HG02970 (cell line): ENCODE data around the gene ST6GALNAC4.
"Not testable (repeated sequence)": the region's sequence is repeated elsewhere in the genome, so short reads cannot be mapped to it uniquely, and the experiment has no call there.

Source experiments
- ATAC-seq: cut with Tn5 transposase; IDR thresholded peaks from one replicate; pipeline ENCODE4 v1.9.1; 2021; ENCODE audit warnings: mild to moderate bottlenecking, moderate library complexity, moderate number of reproducible peaks; ENCODE audit not compliant: unreplicated experiment, low FRiP score

Gene ST6GALNAC4

GRCh38 chr9:127874301-127875221 lies 42.3 kb downstream of the ST6GALNAC4 start:
- ATAC-seq = no peak

DNA sequence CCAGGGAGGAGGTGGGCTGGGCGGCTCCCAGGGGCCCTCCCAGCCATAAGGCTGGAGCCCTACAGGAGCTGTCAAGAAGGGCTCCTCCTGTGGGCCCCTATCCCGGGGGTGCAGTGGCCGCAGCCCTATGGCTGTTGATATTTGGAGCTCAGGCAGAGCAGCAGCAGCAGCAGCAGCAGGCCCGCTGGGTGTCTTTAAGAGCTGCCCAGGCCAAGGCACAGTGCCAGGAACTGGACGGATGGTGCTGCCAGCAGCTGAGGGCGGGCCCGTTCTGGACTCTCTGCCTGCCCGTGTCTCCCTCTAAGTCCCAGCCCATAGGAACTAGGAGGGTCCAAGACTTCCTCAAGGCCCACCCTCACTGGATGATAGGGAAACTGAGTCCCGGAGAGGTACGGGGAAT lies 43.0 kb downstream of the ST6GALNAC4 start:
- ATAC-seq = no peak

DNA sequence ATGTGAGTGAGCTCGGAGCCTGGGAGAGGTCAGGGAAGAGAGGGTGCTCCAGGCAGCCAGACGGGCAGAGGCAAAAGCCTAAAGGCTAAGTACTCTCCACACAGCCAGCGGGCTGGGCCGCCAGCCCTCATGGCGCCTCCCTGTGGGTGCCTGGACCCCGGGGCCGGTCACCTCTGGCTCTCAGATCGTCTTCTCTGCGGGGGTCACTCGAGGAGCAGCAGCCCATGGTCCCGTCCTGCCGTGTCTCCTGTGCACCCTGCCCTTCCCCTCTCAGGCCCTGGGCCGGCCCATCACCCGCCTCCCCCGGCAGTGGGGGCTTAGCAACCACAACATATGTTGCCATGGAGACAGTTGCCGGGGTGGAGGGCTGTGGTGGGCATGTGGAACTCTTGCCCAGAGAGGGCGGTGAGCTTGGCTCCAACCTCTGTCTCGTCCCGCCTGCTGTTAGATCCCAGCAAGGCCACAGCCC lies 43.6 kb downstream of the ST6GALNAC4 start:
- ATAC-seq = no peak

DNA sequence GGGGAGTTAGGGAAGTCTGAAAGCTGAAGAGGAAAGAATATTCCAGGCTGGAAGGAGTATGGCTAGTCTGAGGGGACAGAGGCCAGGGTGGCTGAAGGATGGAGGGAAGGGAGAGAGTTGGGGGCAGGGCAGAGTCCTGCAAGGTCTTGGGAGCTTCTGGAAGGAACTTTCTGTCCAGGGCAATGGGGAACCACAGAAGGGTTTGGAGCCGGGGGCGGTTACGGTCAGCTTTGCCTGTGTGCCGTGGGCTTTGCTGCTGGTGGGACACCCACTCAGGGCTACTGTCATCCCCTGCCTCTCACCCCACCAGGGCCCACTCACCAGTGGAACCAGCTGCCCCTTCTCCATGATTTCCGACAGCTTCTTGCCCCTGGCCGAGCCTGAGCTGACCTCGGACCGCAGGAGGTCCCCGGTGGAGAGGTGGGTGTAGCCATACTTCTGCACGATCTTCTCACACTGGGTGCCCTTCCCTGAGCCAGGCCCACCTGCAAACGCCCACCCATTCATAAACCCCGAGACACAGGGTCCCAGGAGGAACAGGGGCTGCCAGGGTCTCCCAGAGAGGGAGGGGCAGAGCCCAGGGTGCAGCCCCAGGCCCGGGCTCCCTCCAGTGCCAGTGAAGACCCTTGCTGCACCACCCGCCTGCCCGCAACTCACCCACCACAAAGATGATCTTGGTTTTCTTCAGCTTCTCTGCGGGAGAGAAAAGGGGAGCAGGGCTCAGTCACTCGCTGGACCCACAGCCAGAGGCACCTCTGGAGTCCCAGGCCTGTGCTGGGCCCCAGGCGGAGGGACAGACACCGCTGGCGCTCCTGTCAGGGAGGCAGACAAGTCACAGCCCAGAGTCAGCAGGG lies 44.2 kb downstream of the ST6GALNAC4 start:
- no peak for ATAC-seq

GRCh38 chr9:127871531-127871930 lies 45.3 kb downstream of the ST6GALNAC4 start:
- ATAC-seq = no peak

GRCh38 chr9:127870887-127871286 lies 46.0 kb downstream of the ST6GALNAC4 start:
- no peak for ATAC-seq

DNA sequence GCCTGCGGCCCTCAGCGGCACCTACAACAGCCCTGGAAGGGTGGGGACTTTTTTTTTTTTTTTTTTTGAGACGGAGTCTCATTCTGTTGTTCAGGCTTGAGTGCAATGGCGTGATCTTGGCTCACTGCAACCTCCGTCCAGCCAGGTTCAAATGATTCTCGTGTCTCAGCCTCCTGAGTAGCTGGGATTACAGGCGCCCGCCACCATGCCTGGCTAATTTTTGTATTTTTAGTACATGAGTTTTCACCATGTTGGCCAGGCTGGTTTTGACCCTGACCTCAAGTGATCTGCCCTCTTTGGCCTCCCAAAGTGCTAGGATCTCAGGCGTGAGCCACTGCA lies 46.7 kb downstream of the ST6GALNAC4 start:
- ATAC-seq = not testable (repeated sequence)

DNA sequence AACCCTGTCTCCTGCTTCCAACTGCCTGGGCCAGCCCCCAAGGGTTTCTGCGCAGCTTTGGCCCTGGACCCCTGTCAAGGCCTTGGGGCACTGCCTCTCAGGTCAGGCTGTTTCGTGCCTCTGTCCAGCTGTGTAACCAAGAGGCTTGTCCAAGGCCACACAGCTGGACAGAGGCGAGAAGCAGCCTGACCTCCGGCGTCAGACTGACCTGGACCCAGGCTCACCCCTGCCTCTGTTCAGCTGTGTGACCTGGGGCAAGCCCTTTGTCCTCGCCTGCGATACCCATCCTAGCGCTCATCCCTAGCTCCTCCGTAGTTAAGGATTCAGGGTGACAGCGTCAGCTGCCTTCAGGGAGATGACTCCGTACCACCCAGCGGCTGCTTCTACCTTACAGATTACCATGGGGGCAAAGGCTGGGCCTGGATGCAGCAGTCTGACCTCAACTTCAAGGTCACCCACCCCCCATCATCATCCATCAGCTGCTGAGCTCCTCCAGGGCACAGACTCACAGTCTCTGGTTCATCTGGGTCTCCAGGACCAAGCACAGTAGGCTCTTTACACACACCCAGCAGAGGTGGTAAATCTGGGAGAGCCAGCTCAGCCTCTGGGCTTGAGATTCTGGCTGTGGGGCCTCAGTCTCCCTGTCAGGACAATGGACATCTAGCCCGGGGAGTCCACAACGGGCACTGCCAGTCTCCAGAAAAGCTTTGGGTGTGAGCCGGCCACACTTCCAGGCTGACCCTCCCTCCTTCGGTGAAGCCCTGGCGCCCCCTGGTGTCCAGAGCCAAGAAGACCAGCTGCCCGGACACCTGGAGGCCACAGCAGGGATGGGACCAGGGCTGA lies 47.3 kb downstream of the ST6GALNAC4 start:
- ATAC-seq = no peak

GRCh38 chr9:127868278-127868902 lies 48.5 kb downstream of the ST6GALNAC4 start:
- no peak for ATAC-seq

DNA sequence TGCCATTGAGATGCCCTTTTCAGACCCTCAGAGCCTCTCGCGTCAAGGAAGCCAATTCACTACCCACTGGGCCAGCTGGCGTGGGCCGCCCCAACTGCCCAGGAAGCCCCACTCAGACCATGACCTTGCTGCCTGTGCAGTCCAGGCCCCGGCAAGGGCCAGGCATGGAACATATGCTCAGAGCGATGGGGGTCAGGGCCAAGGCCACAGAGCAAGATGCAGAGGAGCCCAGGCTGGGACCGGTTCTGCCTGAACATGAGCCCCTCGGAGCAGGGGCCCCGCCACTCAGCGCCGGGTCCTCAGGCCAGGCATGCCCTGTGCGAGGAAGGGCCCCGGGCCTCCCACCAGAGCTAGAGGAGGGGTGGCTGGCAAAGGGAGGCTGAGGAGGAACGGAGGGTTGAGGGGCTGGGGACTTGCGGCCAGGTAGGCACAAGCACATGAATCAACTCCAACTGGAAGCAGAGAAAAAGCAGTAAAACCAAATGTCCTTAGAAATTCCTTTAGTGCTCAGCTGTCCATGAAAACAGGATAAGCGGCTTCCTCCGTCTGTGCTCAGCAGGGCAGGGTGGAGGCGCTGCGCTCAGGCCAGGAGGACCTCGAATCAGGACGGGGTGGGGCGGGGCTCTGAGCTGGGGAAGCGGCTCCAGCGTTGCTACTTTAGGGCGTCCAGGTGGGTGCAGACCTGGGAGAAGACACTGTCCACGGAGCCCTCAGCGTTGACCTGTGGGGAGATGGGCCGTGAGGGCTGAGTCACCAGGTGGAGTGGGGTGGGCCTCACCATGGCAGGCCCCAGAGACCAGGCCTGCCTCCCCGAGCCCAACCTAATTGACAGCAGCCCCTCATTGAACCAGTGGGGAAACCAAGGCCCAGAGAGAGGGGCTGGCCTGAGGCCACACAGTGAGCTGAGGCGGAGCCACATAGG lies 49.2 kb downstream of the ST6GALNAC4 start:
- no peak for ATAC-seq

- no peak for ATAC-seq
These were observed 50.3 kb downstream of the ST6GALNAC4 start for GRCh38 chr9:127866535-127866934.

GRCh38 chr9:127865645-127866464 lies 51.0 kb downstream of the ST6GALNAC4 start:
- ATAC-seq = no peak

DNA sequence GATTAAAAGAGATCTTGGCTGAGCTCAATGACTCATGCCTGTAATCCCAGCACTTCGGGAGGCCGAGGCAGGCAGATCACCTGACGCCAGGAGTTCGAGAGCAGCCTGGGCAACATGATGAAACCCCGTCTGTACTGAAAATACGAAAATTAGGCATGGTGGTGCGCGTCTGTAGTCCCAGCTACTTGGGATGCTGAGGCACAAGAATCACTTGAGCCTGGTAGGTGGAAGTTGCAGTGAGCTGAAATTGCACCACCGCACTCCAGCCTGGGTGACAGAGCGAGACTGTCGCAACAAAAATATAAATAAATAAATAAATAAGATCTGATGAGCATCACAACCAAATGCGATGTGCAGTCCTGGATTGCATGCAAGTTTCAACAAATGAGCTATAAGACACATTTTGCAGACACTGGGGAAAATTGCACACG lies 53.6 kb downstream of the ST6GALNAC4 start:
- no peak for ATAC-seq

- no peak for ATAC-seq
These were observed 54.5 kb downstream of the ST6GALNAC4 start for GRCh38 chr9:127862075-127863011.

DNA sequence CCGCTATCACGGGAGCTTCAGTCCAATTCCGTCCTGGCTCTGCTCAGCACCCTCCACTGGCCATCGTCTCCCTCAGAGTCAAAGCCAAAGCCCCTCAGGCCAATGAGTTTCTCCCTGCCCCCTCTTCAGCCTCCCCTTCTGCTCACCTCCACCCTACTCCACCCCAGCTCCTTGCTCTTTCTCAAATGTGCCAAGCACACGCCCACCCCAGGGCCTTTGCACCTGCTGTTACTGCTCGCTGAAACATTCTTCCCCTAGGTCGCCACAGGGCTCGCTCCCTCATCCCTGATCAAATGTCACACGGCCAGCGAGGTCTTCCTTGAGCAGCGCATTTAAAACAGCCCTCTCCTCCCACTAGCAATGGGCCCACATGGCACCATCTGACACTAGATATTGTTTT lies 56.1 kb downstream of the ST6GALNAC4 start:
- ATAC-seq = no peak

DNA sequence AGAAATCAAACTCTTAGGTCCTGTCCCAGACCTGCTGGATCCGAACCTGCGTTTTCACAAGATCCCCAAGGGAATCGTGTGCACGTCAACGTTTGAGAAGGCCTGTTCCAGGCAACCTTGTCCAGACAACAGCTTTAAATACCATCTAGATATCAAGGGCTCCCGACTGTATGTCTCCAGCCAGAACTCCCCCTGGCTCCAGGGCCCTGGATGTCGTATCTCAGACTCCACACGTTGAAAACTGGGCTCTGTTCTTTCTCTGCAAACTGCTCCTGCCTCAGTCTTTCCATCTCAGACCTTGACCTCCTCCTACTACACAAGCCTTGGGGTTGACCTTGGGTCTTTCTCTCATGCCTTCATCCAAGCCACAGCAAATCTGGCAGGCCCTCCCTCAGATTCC lies 56.6 kb downstream of the ST6GALNAC4 start:
- no peak for ATAC-seq

DNA sequence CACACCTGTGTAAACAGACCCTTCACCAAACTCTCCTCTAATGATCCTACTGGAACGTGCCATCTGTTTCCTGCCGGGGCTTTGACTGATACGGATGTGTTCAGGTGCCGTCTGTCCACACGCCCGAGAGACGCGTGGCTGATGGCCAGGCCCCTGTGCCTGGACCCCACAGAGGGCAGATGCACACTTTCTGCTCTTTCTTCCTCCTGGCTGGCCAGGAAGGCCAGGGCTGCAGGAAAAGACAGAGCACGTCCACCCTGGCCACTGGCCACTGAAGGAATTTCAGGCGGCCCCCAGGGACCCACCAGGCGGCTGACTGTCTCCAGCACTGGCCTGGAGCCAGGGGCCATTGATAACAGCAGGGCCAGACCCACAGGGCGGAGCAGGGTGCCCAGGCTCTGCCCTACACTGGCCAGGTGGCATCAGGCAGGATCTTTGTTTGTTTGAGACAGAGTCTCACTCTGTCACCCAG lies 58.8 kb downstream of the ST6GALNAC4 start:
- no peak for ATAC-seq
